H1 (cell line): Measurements from ENCODE around the gene FMOD. TPM values are rescaled to one million over a fixed set of nuclear protein-coding genes. Genes with fewer than 3 reads are reported as not detected.

Experiments
- CTCF ChIA-PET: fragments of 300-600 bp; sonication (Branson Sonifier 250); formaldehyde crosslinking; loops from one replicate; lab custom pipeline; 2021; ENCODE audit not compliant: partially characterized antibody; lab: Charles Lee
- POLR2A ChIA-PET: fragments of 300-600 bp; sonication (Branson Sonifier 250); formaldehyde crosslinking; loops from one replicate; lab custom pipeline; 2021; ENCODE audit warnings: inconsistent platforms; ENCODE audit not compliant: partially characterized antibody; lab: Charles Lee
- DNase-seq, 2 experiments: peaks; one replicate each; pipeline versions ENCODE4 v3.0.0 to v3.0.0-alpha.2; 2010 to 2022; ENCODE audit warnings: low spot score in 2 of 2, low read depth in 1 of 2, mixed read lengths in 1 of 2
- FAIRE-seq: peaks from 2 replicates; lab custom pipeline; 2011; peaks lifted over from hg19 to GRCh38; lab: Jason Lieb, UNC
- H2AFZ ChIP-seq: 2 replicates; pipeline ENCODE4 v1.8.1; 2012; ENCODE audit warnings: low read length, inconsistent platforms
- H2AK5ac ChIP-seq: 2 replicates; pipeline ENCODE4 v1.6.1; 2013; ENCODE audit warnings: low read depth, low read length
- H2BK120ac ChIP-seq: replicated peaks from 2 replicates; pipeline ENCODE3; 2013; ENCODE audit warnings: low read depth, low read length, inconsistent platforms
- H2BK12ac ChIP-seq: 2 replicates; pipeline ENCODE4 v1.6.1; 2013; ENCODE audit warnings: low read depth, low read length
- H2BK15ac ChIP-seq: 2 replicates; pipeline ENCODE4 v1.6.1; 2013; ENCODE audit warnings: low read length
- H2BK20ac ChIP-seq: 2 replicates; pipeline ENCODE4 v1.6.1; 2013; ENCODE audit warnings: low read length
- H2BK5ac ChIP-seq: 2 replicates; pipeline ENCODE4 v1.6.1; 2013; ENCODE audit warnings: low read depth, low read length
- H3K14ac ChIP-seq: 2 replicates; pipeline ENCODE4 v1.6.1; 2013; ENCODE audit warnings: inconsistent platforms; ENCODE audit not compliant: insufficient read length
- H3K18ac ChIP-seq: 2 replicates; pipeline ENCODE4 v1.6.1; 2013; ENCODE audit warnings: low read length; ENCODE audit errors: extremely low read depth
- H3K23ac ChIP-seq: 2 replicates; pipeline ENCODE4 v1.6.1; 2013; ENCODE audit warnings: inconsistent platforms; ENCODE audit not compliant: insufficient read length
- H3K23me2 ChIP-seq: 2 replicates; pipeline ENCODE4 v1.6.1; 2013; ENCODE audit warnings: low read depth, low read length
- H3K27ac ChIP-seq: 2 replicates; pipeline ENCODE4 v1.6.1; 2011; ENCODE audit warnings: low read depth, low read length, inconsistent platforms
- H3K27me3 ChIP-seq, 4 experiments: replicated peaks in 1 of 4; 1 replicate in 1 of 4; 2 replicates in 3 of 4; pipeline versions ENCODE4 v1.6.1 to v1.8.1; 2011 to 2013; ENCODE audit warnings: low read length in 3 of 4, mild to moderate bottlenecking in 3 of 4, inconsistent platforms in 2 of 4, mixed read lengths in 2 of 4, moderate library complexity in 1 of 4; ENCODE audit not compliant: control insufficient read depth in 3 of 4, insufficient read depth in 3 of 4; ENCODE audit errors: extremely low read depth in 1 of 4
- H3K36me3 ChIP-seq, 4 experiments: 2 replicates each; pipeline versions ENCODE4 v1.6.1 to v1.8.1; 2011 to 2013; ENCODE audit warnings: mild to moderate bottlenecking in 4 of 4, low read length in 3 of 4, moderate library complexity in 2 of 4, control low read depth in 1 of 4, inconsistent platforms in 1 of 4; ENCODE audit not compliant: insufficient read depth in 4 of 4, control insufficient read depth in 2 of 4
- H3K4ac ChIP-seq: replicated peaks from 2 replicates; pipeline ENCODE3; 2013; ENCODE audit warnings: low read length, low read depth, mixed read lengths, inconsistent platforms; ENCODE audit not compliant: insufficient read length
- H3K4me1 ChIP-seq, 4 experiments: replicated peaks in 1 of 4; 1 replicate in 1 of 4; 2 replicates in 3 of 4; pipeline versions ENCODE4 v1.6.1 to v1.8.1; 2011 to 2013; ENCODE audit warnings: low read length in 3 of 4, inconsistent platforms in 2 of 4, mixed read lengths in 1 of 4; ENCODE audit not compliant: insufficient read depth in 4 of 4, control insufficient read depth in 3 of 4
- H3K4me2 ChIP-seq, 2 experiments: 2 replicates each; pipeline versions ENCODE4 v1.6.1 to v1.8.1; 2011 to 2013; ENCODE audit warnings: low read depth in 2 of 2, low read length in 2 of 2, control low read depth in 1 of 2, inconsistent platforms in 1 of 2, mild to moderate bottlenecking in 1 of 2; ENCODE audit not compliant: insufficient read depth in 1 of 2
- H3K4me3 ChIP-seq, 4 experiments: fragments of 200-600, 300-600 bp in 1 of 4; sonication (generic), shearing (Covaris generic), sonication (Bioruptor Twin) in 1 of 4; 2 replicates each; pipeline versions ENCODE4 v1.5.1 to v1.8.1; 2011 to 2016; ENCODE audit warnings: low read length in 4 of 4, low read depth in 3 of 4, control low read depth in 2 of 4, inconsistent platforms in 2 of 4, mild to moderate bottlenecking in 2 of 4, mixed read lengths in 1 of 4, moderate library complexity in 1 of 4; ENCODE audit not compliant: insufficient read depth in 2 of 4; ENCODE audit errors: extremely low read depth in 1 of 4
- H3K56ac ChIP-seq: replicated peaks from 2 replicates; pipeline ENCODE3; 2013; ENCODE audit warnings: low read depth, mild to moderate bottlenecking, mixed read lengths, low read length, inconsistent platforms; ENCODE audit not compliant: insufficient read length
- H3K79me1 ChIP-seq: 2 replicates; pipeline ENCODE4 v1.6.1; 2013; ENCODE audit warnings: low read depth, low read length, control low read depth
- H3K79me2 ChIP-seq, 2 experiments: 2 replicates each; pipeline versions ENCODE4 v1.6.1 to v1.8.1; 2012 to 2013; ENCODE audit warnings: low read length in 2 of 2, mild to moderate bottlenecking in 2 of 2, inconsistent platforms in 1 of 2; ENCODE audit not compliant: insufficient read depth in 2 of 2, control insufficient read depth in 1 of 2
- H3K9ac ChIP-seq, 4 experiments: replicated peaks in 1 of 4; 1 replicate in 1 of 4; 2 replicates in 3 of 4; pipeline versions ENCODE4 v1.6.1 to v1.8.1; 2011 to 2013; ENCODE audit warnings: low read depth in 3 of 4, low read length in 3 of 4, control low read depth in 2 of 4, mild to moderate bottlenecking in 2 of 4, moderate library complexity in 2 of 4, inconsistent platforms in 1 of 4; ENCODE audit errors: extremely low read depth in 1 of 4
- H3K9me3 ChIP-seq, 2 experiments: 2 replicates each; pipeline versions ENCODE4 v1.6.1 to v1.8.1; 2012 to 2013; ENCODE audit warnings: mild to moderate bottlenecking in 2 of 2, moderate library complexity in 2 of 2, control low read depth in 1 of 2, inconsistent platforms in 1 of 2, low read depth in 1 of 2, low read length in 1 of 2, mixed read lengths in 1 of 2; ENCODE audit not compliant: insufficient read depth in 2 of 2
- H4K20me1 ChIP-seq, 2 experiments: replicated peaks in 1 of 2; 2 replicates each; pipeline versions ENCODE3 to v1.8.1; 2011 to 2013; ENCODE audit warnings: inconsistent platforms in 2 of 2, low read length in 2 of 2, mild to moderate bottlenecking in 1 of 2; ENCODE audit not compliant: insufficient read depth in 2 of 2, control insufficient read depth in 1 of 2
- H4K5ac ChIP-seq: 2 replicates; pipeline ENCODE4 v1.6.1; 2013; ENCODE audit warnings: low read length, low read depth, mixed read lengths, inconsistent platforms; ENCODE audit not compliant: insufficient read length
- H4K8ac ChIP-seq: 2 replicates; pipeline ENCODE4 v1.8.0; 2013; ENCODE audit warnings: mild to moderate bottlenecking, moderate library complexity, low read length, inconsistent platforms; ENCODE audit not compliant: insufficient read depth; ENCODE audit errors: extremely low read depth
- H4K91ac ChIP-seq: replicated peaks from 2 replicates; pipeline ENCODE3; 2013; ENCODE audit warnings: low read length, mixed read lengths, inconsistent platforms; ENCODE audit not compliant: insufficient read length
- CBX8 ChIP-seq: fragments of 300-800, 300-1000 bp; sonication (generic); IDR thresholded peaks from 2 replicates; pipeline ENCODE4 v1.7.1; 2016; ENCODE audit warnings: low read depth, low read length, borderline replicate concordance
- CHD1 ChIP-seq: IDR thresholded peaks from 2 replicates; pipeline ENCODE4 v1.6.1; 2012; ENCODE audit warnings: low read depth, low read length, improper control_type of control experiment
- EZH2 ChIP-seq: fragments of 200-600 bp; sonication (generic); IDR thresholded peaks from 2 replicates; pipeline ENCODE4 v1.7.1; 2012; ENCODE audit warnings: low read depth, mild to moderate bottlenecking, moderate library complexity, low read length, inconsistent platforms; ENCODE audit not compliant: severe bottlenecking
- GTF2F1 ChIP-seq: IDR thresholded peaks from 2 replicates; pipeline ENCODE4 v1.6.1; 2012; ENCODE audit warnings: low read depth, low read length, improper control_type of control experiment, borderline replicate concordance
- NRF1 ChIP-seq: IDR thresholded peaks from 2 replicates; pipeline ENCODE4 v1.6.1; 2011; ENCODE audit warnings: mild to moderate bottlenecking, low read depth, low read length, improper control_type of control experiment
- RXRA ChIP-seq: IDR thresholded peaks from 2 replicates; pipeline ENCODE4 v1.6.1; 2011; ENCODE audit warnings: low read depth, mild to moderate bottlenecking, low read length, moderate library complexity; ENCODE audit not compliant: insufficient read depth
- YY1 ChIP-seq: IDR thresholded peaks from 2 replicates; pipeline ENCODE4 v1.6.1; 2011; ENCODE audit warnings: low read depth, mild to moderate bottlenecking, low read length
- WGBS, 2 experiments: shearing (Covaris generic) in 1 of 2; methylation state at CpG; one replicate each; pipeline versions ENCODE4 v1.1.6 to v1.1.7; 2013 to 2015; ENCODE audit warnings: low lambda C conversion rate in 2 of 2, mixed read lengths in 2 of 2, inconsistent platforms in 1 of 2, low coverage in 1 of 2, missing lambda C conversion rate in 1 of 2; ENCODE audit not compliant: insufficient replicate concordance in 2 of 2, insufficient coverage in 1 of 2, insufficient read length in 1 of 2; ENCODE audit errors: extremely low coverage in 1 of 2, missing lambda C conversion rate in 1 of 2; 5-methylcytosine and 5-hydroxymethylcytosine counted together
- polyA plus RNA-seq, 7 experiments: library from polyadenylated mRNA; depleted of rRNA in 3 of 7; stranded (reverse) in 5 of 7; unstranded in 2 of 7; fragments of >200 nt in 5 of 7; fragments of 200-250 nt in 2 of 7; gene quantifications; 1 replicate in 5 of 7; 2 replicates in 1 of 7; 4 replicates in 1 of 7; pipeline versions ENCODE4 v1.2.1 to v1.2.3, GENCODE V29; 2011 to 2013; ENCODE audit warnings: missing spikeins in 2 of 7, mixed read lengths in 2 of 7
- total RNA-seq: library from RNA; stranded (reverse); fragmentation: NEBNext Ultra II Directional; extraction: Animal tissue kit (Norgen Biotek cat#: 25700); gene quantifications from 2 replicates; pipeline ENCODE4 v1.2.1, GENCODE V29; 2021

The FMOD gene
- total and polyA plus RNA-seq, 2 of the 8 experiments (the other 6 are each of a cell fraction or from before 2014, with no cell fraction given) = 0.17 to 0.32 TPM

GRCh38 chr1:203373002-203373401 lies 22.1 kb upstream of the FMOD start:
- H3K4ac ChIP-seq = no peak overlapping the region
- no peak overlapping the region for H3K4me3 ChIP-seq
- no peaks in the 10 kb centered on the region for H3K27me3 ChIP-seq
- no peak overlapping the region for H3K14ac ChIP-seq
- H2BK12ac ChIP-seq = no peak overlapping the region
- no peak overlapping the region for H2BK20ac ChIP-seq
- no peaks in the 10 kb centered on the region for H3K23me2 ChIP-seq
- WGBS, 2 experiments = 100% methylated on average over 1 of the region's 2 CpGs; no CpG with 5 or more reads in 1 of the 2 experiments
- DNase-seq = no peak
- no peak overlapping the region for H3K9ac ChIP-seq
- no peak overlapping the region for H4K8ac ChIP-seq
- H2AFZ ChIP-seq = no peak overlapping the region
- no peaks in the 10 kb centered on the region for H3K9me3 ChIP-seq
- CTCF ChIA-PET = interaction anchor here (1.0 to 1.4 kb wide), 2 partner anchors 14 to 84 kb away, joined by 3 to 4 read pairs; no protein-coding TSS in a partner anchor
- no peak overlapping the region for H3K56ac ChIP-seq
- no peak overlapping the region for H2BK5ac ChIP-seq
- no peak overlapping the region for H2BK120ac ChIP-seq
- H4K20me1 ChIP-seq = no peaks in the 10 kb centered on the region
- no peak for TF ChIP-seq EZH2
- no peak for TF ChIP-seq NRF1
- no peak for TF ChIP-seq GTF2F1
- TF ChIP-seq CHD1 = no peak
- no peak for TF ChIP-seq YY1
- no peak for TF ChIP-seq RXRA
- no peak for TF ChIP-seq CBX8
- TF ChIP-seq, all 59 proteins: peak for 0
- Histone ChIP-seq H3K36me3 (no peaks in the 10 kb centered on the region), H3K4me2 (no peak overlapping the region), H3K4me1 (no peaks in the 10 kb centered on the region), H4K91ac (no peak overlapping the region), H3K79me2 (no peaks in the 10 kb centered on the region), H3K27ac (no peak overlapping the region), H3K18ac (no peak overlapping the region), H3K79me1 (no peaks in the 10 kb centered on the region), H2BK15ac (no peak overlapping the region), H3K23ac (no peak overlapping the region), H4K5ac (no peak overlapping the region), H2AK5ac (no peak overlapping the region)
- no peak for FAIRE-seq
- POLR2A ChIA-PET = interaction anchor here (0.6 kb wide), 1 partner anchor 13 kb away, joined by 3 read pairs; no protein-coding TSS in a partner anchor
